ENCODE data around the gene SYNE2. TPM values are rescaled to one million over a fixed set of nuclear protein-coding genes. Genes with fewer than 3 reads are reported as not detected.

SYNE2 gene
- total RNA-seq, 1 experiment from 2014 or later = 94.2 TPM

DNA sequence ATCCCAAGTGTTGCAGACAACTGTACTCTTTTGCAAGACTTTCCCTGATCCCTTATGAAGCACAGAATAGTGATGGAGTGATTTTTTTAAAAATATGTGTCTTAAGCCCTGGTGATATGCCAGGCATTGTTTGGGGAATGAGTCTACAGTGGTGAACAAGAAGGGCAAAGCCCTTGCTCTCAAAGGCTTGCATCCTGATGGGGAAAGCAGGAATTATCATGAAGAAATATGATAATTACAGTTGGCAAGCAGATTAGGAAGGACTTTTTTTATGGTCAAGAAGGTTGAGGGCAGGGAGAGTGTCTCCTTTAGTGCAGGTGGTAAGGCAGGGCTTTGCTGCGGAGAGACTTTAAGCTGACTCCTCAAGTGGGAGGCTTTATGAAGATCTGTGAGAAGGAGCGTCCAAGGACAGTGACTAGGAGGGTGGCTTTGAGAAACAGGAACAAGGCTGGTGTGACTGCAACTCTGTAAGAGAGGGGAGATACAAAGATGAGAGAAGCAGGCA is 100.2 kb downstream of the SYNE2 start:
- 0 out of 2 replicates have a peak, but pooled peaks cover 4% of the 10 kb centered on the region for H3F3A ChIP-seq (ENCODE audit: insufficient read depth, low read depth)
- H3K27me3 ChIP-seq (ENCODE audit: insufficient read depth, low read depth) = no peaks in the 10 kb centered on the region
- DNase-seq = no peak
- no peaks in the 10 kb centered on the region for H3K4me1 ChIP-seq (replicated peaks; ENCODE audit: insufficient read depth)
- H3K4me3 ChIP-seq = no peak overlapping the region
- no peaks in the 10 kb centered on the region for H4K20me1 ChIP-seq (ENCODE audit: insufficient read depth)
- H3K79me2 ChIP-seq (ENCODE audit: low read depth) = no peaks in the 10 kb centered on the region
- TF ChIP-seq, protein P1, sequence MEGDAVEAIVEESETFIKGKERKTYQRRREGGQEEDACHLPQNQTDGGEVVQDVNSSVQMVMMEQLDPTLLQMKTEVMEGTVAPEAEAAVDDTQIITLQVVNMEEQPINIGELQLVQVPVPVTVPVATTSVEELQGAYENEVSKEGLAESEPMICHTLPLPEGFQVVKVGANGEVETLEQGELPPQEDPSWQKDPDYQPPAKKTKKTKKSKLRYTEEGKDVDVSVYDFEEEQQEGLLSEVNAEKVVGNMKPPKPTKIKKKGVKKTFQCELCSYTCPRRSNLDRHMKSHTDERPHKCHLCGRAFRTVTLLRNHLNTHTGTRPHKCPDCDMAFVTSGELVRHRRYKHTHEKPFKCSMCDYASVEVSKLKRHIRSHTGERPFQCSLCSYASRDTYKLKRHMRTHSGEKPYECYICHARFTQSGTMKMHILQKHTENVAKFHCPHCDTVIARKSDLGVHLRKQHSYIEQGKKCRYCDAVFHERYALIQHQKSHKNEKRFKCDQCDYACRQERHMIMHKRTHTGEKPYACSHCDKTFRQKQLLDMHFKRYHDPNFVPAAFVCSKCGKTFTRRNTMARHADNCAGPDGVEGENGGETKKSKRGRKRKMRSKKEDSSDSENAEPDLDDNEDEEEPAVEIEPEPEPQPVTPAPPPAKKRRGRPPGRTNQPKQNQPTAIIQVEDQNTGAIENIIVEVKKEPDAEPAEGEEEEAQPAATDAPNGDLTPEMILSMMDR (conservative IDR thresholded peaks at IDR 0.05) = no peak
- TF ChIP-seq EZH2 (IDR thresholded peaks at IDR 0.05; ENCODE audit: low read depth) = no peak
- no peaks in the 10 kb centered on the region for H3K9me3 ChIP-seq (ENCODE audit: insufficient read depth, low read depth)
- CTCF ChIA-PET = no interaction called here
- no TSS peak for BruUV-seq (replicated peaks)
- POLR2A ChIA-PET (ENCODE audit: unreplicated experiment) = no interaction called here
- H2AFZ ChIP-seq = no peak overlapping the region
- no peaks in the 10 kb centered on the region for H3K9me2 ChIP-seq (ENCODE audit: insufficient read depth)
- intact Hi-C loops (cut with micrococcal nuclease; ENCODE audit: unreplicated experiment) = no loop called here
- H3K27ac ChIP-seq = no peak overlapping the region
- H3K4me2 ChIP-seq = no peak overlapping the region
- no peaks in the 10 kb centered on the region for H3K36me3 ChIP-seq (ENCODE audit: low read depth)

DNA sequence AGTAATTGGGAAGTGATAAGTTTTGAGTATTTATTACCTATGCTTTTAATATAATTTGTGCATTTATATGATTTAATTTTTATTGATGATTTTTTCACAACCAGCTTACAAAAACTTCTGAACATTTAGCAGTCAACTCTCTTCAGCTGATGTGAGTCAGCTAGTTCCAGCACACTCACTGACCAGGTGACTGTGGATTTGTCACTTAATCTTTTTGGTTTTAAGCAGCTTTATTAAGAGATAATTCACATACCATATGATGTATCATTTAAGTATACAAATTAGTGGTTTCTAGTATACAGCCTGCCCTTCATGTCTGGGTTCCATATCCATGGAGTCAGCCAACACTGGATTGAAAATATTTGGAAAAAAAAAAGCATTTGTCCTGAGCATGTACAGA is 103.5 kb downstream of the SYNE2 start:
- ChIA-PET POLR2A (ENCODE audit: unreplicated experiment) (interaction anchor here (0.5 kb wide), 1 partner anchor 92 kb away, joined by 3 read pairs; no protein-coding TSS in a partner anchor), CTCF (no interaction called here)
- no peaks in the 10 kb centered on the region for H3K9me3 ChIP-seq (ENCODE audit: insufficient read depth, low read depth)
- no peaks in the 10 kb centered on the region for H3K27me3 ChIP-seq (ENCODE audit: insufficient read depth, low read depth)
- H3K79me2 ChIP-seq (ENCODE audit: low read depth) = no peaks in the 10 kb centered on the region
- TF ChIP-seq EZH2 (IDR thresholded peaks at IDR 0.05; ENCODE audit: low read depth) = no peak
- TF ChIP-seq, protein P1 (conservative IDR thresholded peaks at IDR 0.05) = no peak
- no peak for DNase-seq
- no peaks in the 10 kb centered on the region for H3K9me2 ChIP-seq (ENCODE audit: insufficient read depth)
- no peak overlapping the region for H2AFZ ChIP-seq
- H3K36me3 ChIP-seq (ENCODE audit: low read depth) = no peaks in the 10 kb centered on the region
- H3K4me1 ChIP-seq (replicated peaks; ENCODE audit: insufficient read depth) = no peaks in the 10 kb centered on the region
- no peak overlapping the region for H3K4me3 ChIP-seq
- BruUV-seq (replicated peaks) = no TSS peak
- H4K20me1 ChIP-seq (ENCODE audit: insufficient read depth) = no peaks in the 10 kb centered on the region
- H3K27ac ChIP-seq = no peak overlapping the region
- H3F3A ChIP-seq (ENCODE audit: insufficient read depth, low read depth) = 0 out of 2 replicates have a peak, but pooled peaks cover 4% of the 10 kb centered on the region
- H3K4me2 ChIP-seq = no peak overlapping the region
- intact Hi-C loops (cut with micrococcal nuclease; ENCODE audit: unreplicated experiment) = no loop called here

DNA sequence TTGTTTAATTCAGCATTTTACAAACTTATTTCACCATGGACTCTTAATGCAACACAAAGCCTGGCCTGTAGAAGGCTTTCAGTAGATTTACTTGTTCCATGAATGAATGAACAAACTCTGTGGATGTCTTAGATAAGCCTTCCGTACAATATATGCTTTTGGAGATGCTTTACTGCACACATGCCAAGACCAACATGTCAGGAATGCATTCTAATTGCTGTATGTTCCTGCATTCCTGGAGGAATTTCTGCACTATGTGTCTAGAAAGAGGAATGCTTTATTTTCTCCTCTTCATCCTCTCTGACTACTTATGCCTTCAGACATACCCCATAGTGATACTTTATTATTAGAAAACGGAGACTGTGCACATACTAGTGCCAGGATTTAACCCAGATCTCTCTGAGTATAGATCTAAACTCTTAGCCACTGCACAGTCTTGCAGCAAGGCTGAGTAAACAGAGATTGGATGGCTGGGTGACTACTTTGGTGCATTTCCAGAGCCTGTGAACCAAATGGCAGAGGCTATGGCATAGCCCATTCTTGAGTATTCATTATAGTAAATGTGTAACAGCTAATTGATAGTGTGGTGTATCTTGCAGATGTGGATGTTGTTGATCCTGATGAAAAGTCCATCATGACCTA is 108.2 kb downstream of the SYNE2 start:
- POLR2A ChIA-PET (ENCODE audit: unreplicated experiment) = no interaction called here
- BruUV-seq (replicated peaks) = no TSS peak

More for the DNA sequence above, 108.2 kb downstream of the SYNE2 start:
- Histone ChIP-seq H4K20me1 (ENCODE audit: insufficient read depth) (no peaks in the 10 kb centered on the region), H3K36me3 (ENCODE audit: low read depth) (no peaks in the 10 kb centered on the region), H3K4me3 (no peak overlapping the region), H3K27ac (no peak overlapping the region), H3F3A (ENCODE audit: insufficient read depth, low read depth) (0 out of 2 replicates have a peak, but pooled peaks cover under 1% of the 10 kb centered on the region), H3K4me1 (replicated peaks; ENCODE audit: insufficient read depth) (no peaks in the 10 kb centered on the region), H3K4me2 (no peak overlapping the region), H3K9me2 (ENCODE audit: insufficient read depth) (no peaks in the 10 kb centered on the region), H3K27me3 (ENCODE audit: insufficient read depth, low read depth) (no peaks in the 10 kb centered on the region), H2AFZ (no peak overlapping the region), H3K9me3 (ENCODE audit: insufficient read depth, low read depth) (no peaks in the 10 kb centered on the region), H3K79me2 (ENCODE audit: low read depth) (no peaks in the 10 kb centered on the region)
- CTCF ChIA-PET = no interaction called here
- no peak for DNase-seq
- intact Hi-C loops (cut with micrococcal nuclease; ENCODE audit: unreplicated experiment) = no loop called here
- TF ChIP-seq, protein P1 (conservative IDR thresholded peaks at IDR 0.05) = no peak
- TF ChIP-seq EZH2 (IDR thresholded peaks at IDR 0.05; ENCODE audit: low read depth) = no peak

All from PC-9 (cell line).